OCI-LY3 (cell line): ENCODE measurements around the gene PHACTR3.

Source experiments
- H2AFZ ChIP-seq: fragments of 200-600, 300-600 bp; shearing (Covaris generic); 2 replicates; pipeline ENCODE4 v1.6.0; 2014; ENCODE audit warnings: antibody characterized with exemption, low read depth, low read length
- H3K27ac ChIP-seq: fragments of 200-600, 300-600 bp; sonication (generic); 2 replicates; pipeline ENCODE4 v1.5.1; 2014; ENCODE audit warnings: mild to moderate bottlenecking, low read length, moderate library complexity, mixed read lengths
- H3K27me3 ChIP-seq: fragments of 200-600, 300-600 bp; sonication (generic); 2 replicates; pipeline ENCODE4 v1.6.1; 2014; ENCODE audit warnings: low read depth, low read length, mixed read lengths
- H3K36me3 ChIP-seq: fragments of 200-600, 300-600 bp; sonication (generic); replicated peaks from 2 replicates; pipeline ENCODE3; 2014; ENCODE audit warnings: low read depth, low read length, mixed read lengths
- H3K4me1 ChIP-seq: fragments of 300-600, 200-600 bp; sonication (generic); 2 replicates; pipeline ENCODE4 v1.6.1; 2014; ENCODE audit warnings: low read length, mixed read lengths
- H3K4me2 ChIP-seq: fragments of 200-600, 300-600 bp; sonication (generic); 2 replicates; pipeline ENCODE4 v1.6.1; 2014; ENCODE audit warnings: low read length, mixed read lengths
- H3K4me3 ChIP-seq: fragments of 300-600, 200-600 bp; sonication (generic); 2 replicates; pipeline ENCODE4 v1.5.1; 2014; ENCODE audit warnings: antibody characterized with exemption, mild to moderate bottlenecking, low read length, moderate library complexity
- H3K79me2 ChIP-seq: fragments of 300-600, 200-600 bp; shearing (Covaris generic); 2 replicates; pipeline ENCODE4 v1.6.1; 2014; ENCODE audit warnings: mild to moderate bottlenecking, low read length, mixed read lengths
- H3K9ac ChIP-seq: fragments of 300-600, 200-600 bp; shearing (Covaris generic); 2 replicates; pipeline ENCODE4 v1.6.0; 2014; ENCODE audit warnings: mild to moderate bottlenecking, low read length, moderate library complexity
- H3K9me3 ChIP-seq: fragments of 200-600, 300-600 bp; shearing (Covaris generic); 2 replicates; pipeline ENCODE4 v1.6.1; 2014; ENCODE audit warnings: low read length, mixed read lengths; ENCODE audit not compliant: insufficient read depth
- H4K20me1 ChIP-seq: fragments of 200-600, 300-600 bp; sonication (generic); 2 replicates; pipeline ENCODE4 v1.6.1; 2016; ENCODE audit warnings: low read length, mixed read lengths; ENCODE audit not compliant: insufficient read depth
- CTCF ChIP-seq: fragments of 200-600, 300-600 bp; sonication (generic); IDR thresholded peaks from 2 replicates; pipeline ENCODE4 v1.5.1; 2014; ENCODE audit warnings: antibody characterized with exemption, low read length, low read depth
- EZH2phosphoT487 ChIP-seq: fragments of 200-600 bp; shearing (Covaris generic); IDR thresholded peaks from 2 replicates; pipeline ENCODE4 v1.6.1; 2018; ENCODE audit warnings: antibody characterized with exemption, mixed run types, low read depth

PHACTR3 gene

GRCh38 chr20:59752101-59752586, 147.8 kb downstream of the PHACTR3 start:
- no peak for TF ChIP-seq CTCF
- Histone ChIP-seq H2AFZ (no peak overlapping the region), H3K27me3 (peaks cover 80% of the 10 kb centered on the region), H3K27ac (no peak overlapping the region), H3K9me3 (no peaks in the 10 kb centered on the region), H3K36me3 (no peaks in the 10 kb centered on the region), H3K9ac (no peak overlapping the region), H3K4me2 (peak overlapping the region; percentile 50), H3K4me1 (peaks cover 20% of the 10 kb centered on the region), H3K4me3 (peak overlapping the region; percentile 21), H4K20me1 (peaks cover 31% of the 10 kb centered on the region), H3K79me2 (no peaks in the 10 kb centered on the region)

GRCh38 chr20:59752704-59753460, 148.5 kb downstream of the PHACTR3 start:
- Histone ChIP-seq H3K4me3 (peak overlapping the region; percentile 21), H3K27ac (no peak overlapping the region), H2AFZ (no peak overlapping the region), H3K79me2 (no peaks in the 10 kb centered on the region), H3K9me3 (no peaks in the 10 kb centered on the region), H3K36me3 (no peaks in the 10 kb centered on the region), H3K4me1 (peaks cover 20% of the 10 kb centered on the region), H4K20me1 (peaks cover 31% of the 10 kb centered on the region), H3K27me3 (peaks cover 73% of the 10 kb centered on the region), H3K9ac (no peak overlapping the region), H3K4me2 (peak overlapping the region; percentile 50)
- no peak for TF ChIP-seq CTCF
- TF ChIP-seq EZH2phosphoT487: no peak

- Histone ChIP-seq H3K27ac (no peak overlapping the region), H3K27me3 (peaks cover 69% of the 10 kb centered on the region), H3K4me1 (peaks cover 20% of the 10 kb centered on the region), H3K9ac (no peak overlapping the region), H3K4me2 (no peak overlapping the region), H3K79me2 (no peaks in the 10 kb centered on the region), H2AFZ (no peak overlapping the region), H3K4me3 (no peak overlapping the region), H3K9me3 (no peaks in the 10 kb centered on the region), H4K20me1 (peaks cover 31% of the 10 kb centered on the region), H3K36me3 (no peaks in the 10 kb centered on the region)
- TF ChIP-seq CTCF (no peak), EZH2phosphoT487 (no peak)
Measured at GRCh38 chr20:59753836-59754235, 149.5 kb downstream of the PHACTR3 start.

GRCh38 chr20:59754551-59754950, 150.2 kb downstream of the PHACTR3 start:
- H3K27me3 ChIP-seq: peaks cover 68% of the 10 kb centered on the region

More at GRCh38 chr20:59754551-59754950, 150.2 kb downstream of the PHACTR3 start:
- H3K36me3 ChIP-seq: no peaks in the 10 kb centered on the region
- H4K20me1 ChIP-seq: peaks cover 31% of the 10 kb centered on the region
- peaks cover 20% of the 10 kb centered on the region for H3K4me1 ChIP-seq
- no peak overlapping the region for H2AFZ ChIP-seq
- H3K27ac ChIP-seq: no peak overlapping the region
- no peak overlapping the region for H3K4me2 ChIP-seq
- no peaks in the 10 kb centered on the region for H3K79me2 ChIP-seq
- TF ChIP-seq CTCF: no peak
- TF ChIP-seq EZH2phosphoT487: no peak
- H3K9me3 ChIP-seq: no peaks in the 10 kb centered on the region
- H3K9ac ChIP-seq: no peak overlapping the region
- no peak overlapping the region for H3K4me3 ChIP-seq
